Measurements from ENCODE around the gene MAP4K1. TPM values are rescaled to one million over a fixed set of nuclear protein-coding genes. Genes with fewer than 3 reads are reported as not detected.
A peak's percentile ranks its signal among the peaks of the same experiment; 100 is the strongest.

MAP4K1 gene
- total RNA-seq (2021) (3.5 and 6.8 TPM in 2 replicates), Bru-seq, nascent RNA (percentile 24 among the genes with signal in this experiment), BruChase-seq, experiment 1, labeled RNA remaining after a 2-hour chase (percentile 25 among the genes with signal in this experiment), BruChase-seq, experiment 2, labeled RNA remaining after a 6-hour chase (percentile 22 among the genes with signal in this experiment)
- long read RNA-seq: 0 reads

GRCh38 chr19:38617764-38618589 is at the start of gene MAP4K1:
Gene MAP4K1 (minus strand): TSS chr19:38617953. CDS start chr19:38617895, 58 bp downstream.
- ChIA-PET POLR2A (ENCODE audit: unreplicated experiment) (interaction anchor here (0.5 to 0.7 kb wide), 4 partner anchors 85 to 475 kb away, joined by 3 to 4 read pairs (median 3); no protein-coding TSS in a partner anchor), CTCF (interaction anchor here (0.5 to 0.9 kb wide), 5 partner anchors 26 to 314 kb away, joined by 4 to 11 read pairs (median 5); partner anchors contain the start of gene ACTN4)
- H3K9me3 ChIP-seq (ENCODE audit: insufficient read depth, low read depth): no peaks in the 10 kb centered on the region
- no peaks in the 10 kb centered on the region for H3K9me2 ChIP-seq (ENCODE audit: insufficient read depth)
- peaks cover 15% of the 10 kb centered on the region for H3K4me1 ChIP-seq (replicated peaks; ENCODE audit: insufficient read depth)
- 0 out of 2 replicates have a peak within 1 kb of the TSS, but pooled peaks have one; percentile 1 for H3K27ac ChIP-seq
- intact Hi-C loops (cut with micrococcal nuclease; ENCODE audit: unreplicated experiment): loop anchor here (5.0 kb wide), 1 partner anchor 314 kb away; the partner anchor contains the start of genes MRPS12 and SARS2
- no peaks in the 10 kb centered on the region for H4K20me1 ChIP-seq (ENCODE audit: insufficient read depth)
- peaks cover 11% of the 10 kb centered on the region for H3K36me3 ChIP-seq (ENCODE audit: low read depth)
- BruUV-seq (replicated peaks): no TSS peak
- peak within 1 kb of the TSS; percentile 87 for H3K4me3 ChIP-seq
- TF ChIP-seq EZH2 (IDR thresholded peaks at IDR 0.05; ENCODE audit: low read depth) (no peak), CTCF (conservative IDR thresholded peaks at IDR 0.05) (no peak)
- peak within 1 kb of the TSS; percentile 90 for H3K4me2 ChIP-seq
- H3K27me3 ChIP-seq (ENCODE audit: insufficient read depth, low read depth): no peaks in the 10 kb centered on the region
- H2AFZ ChIP-seq: peak within 1 kb of the TSS; percentile 85
- H3K79me2 ChIP-seq (ENCODE audit: low read depth): peaks cover 23% of the 10 kb centered on the region
- DNase-seq: no peak
- no peaks in the 10 kb centered on the region; the same call in 1 of the 2 replicates for H3F3A ChIP-seq (ENCODE audit: insufficient read depth, low read depth)

GRCh38 chr19:38666663-38667511 is 49.1 kb upstream of the MAP4K1 start:
- H3K9me3 ChIP-seq (ENCODE audit: insufficient read depth, low read depth): no peaks in the 10 kb centered on the region
- DNase-seq: no peak
- peak overlapping the region; percentile 66 for H3K27ac ChIP-seq
- H3F3A ChIP-seq (ENCODE audit: insufficient read depth, low read depth): peaks cover 94% of the 10 kb centered on the region
- H3K79me2 ChIP-seq (ENCODE audit: low read depth): peaks cover 100% of the 10 kb centered on the region
- H3K36me3 ChIP-seq (ENCODE audit: low read depth): peaks cover 21% of the 10 kb centered on the region
- no peak for TF ChIP-seq EZH2 (IDR thresholded peaks at IDR 0.05; ENCODE audit: low read depth)
- no peak for TF ChIP-seq CTCF (conservative IDR thresholded peaks at IDR 0.05)
- H3K4me3 ChIP-seq: no peak overlapping the region
- no peaks in the 10 kb centered on the region for H3K27me3 ChIP-seq (ENCODE audit: insufficient read depth, low read depth)
- ChIA-PET POLR2A (ENCODE audit: unreplicated experiment) (interaction anchor here (0.9 kb wide), 1 partner anchor 52 kb away, joined by 6 read pairs; no protein-coding TSS in a partner anchor), CTCF (no interaction called here)
- H3K4me1 ChIP-seq (replicated peaks; ENCODE audit: insufficient read depth): peaks cover 66% of the 10 kb centered on the region
- peaks cover 92% of the 10 kb centered on the region for H4K20me1 ChIP-seq (ENCODE audit: insufficient read depth)
- intact Hi-C loops (cut with micrococcal nuclease; ENCODE audit: unreplicated experiment): loop anchor here (1.0 to 2.0 kb wide), 3 partner anchors 16 to 30 kb away; no protein-coding TSS in a partner anchor
- peak overlapping the region; percentile 40 for H3K4me2 ChIP-seq
- H2AFZ ChIP-seq: no peak overlapping the region
- H3K9me2 ChIP-seq (ENCODE audit: insufficient read depth): no peaks in the 10 kb centered on the region
- BruUV-seq (replicated peaks): TSS peak; percentile 3
